ENCODE results near the gene CMIP.

CMIP gene

DNA sequence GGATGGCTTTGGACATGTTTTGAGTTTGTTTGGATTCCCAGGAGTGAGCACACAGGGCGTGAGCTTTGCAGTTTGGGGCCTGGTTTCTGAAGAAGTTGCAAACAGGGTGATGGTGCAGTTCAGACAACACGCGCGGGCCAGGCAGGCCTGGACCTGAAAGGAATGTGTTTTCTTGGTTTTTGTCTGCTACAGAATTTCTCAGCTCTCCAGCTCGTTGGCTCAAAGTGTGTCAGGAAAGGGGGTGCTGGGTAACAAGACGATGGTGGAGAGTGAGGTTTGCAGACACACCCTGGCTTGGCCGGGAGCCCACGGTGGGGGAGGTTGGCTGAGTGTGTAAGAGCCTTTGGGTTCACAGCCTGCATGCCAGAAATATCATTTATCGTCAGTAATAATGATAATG is 82.3 kb downstream of the CMIP start:
- Histone ChIP-seq H3K9me3 (ENCODE audit: control insufficient read depth in 1 of 2, low read length in 2 of 2) (no peaks in the 10 kb centered on the region), H3K4me3 (ENCODE audit: low read depth in 1 of 2, low read length in 2 of 2) (no peak overlapping the region), H3K27ac (ENCODE audit: low read length) (peak overlapping the region; percentile 32), H3K4me1 (ENCODE audit: control insufficient read depth in 1 of 2, insufficient read depth in 2 of 2, low read length in 2 of 2) (peaks cover 10 to 12% of the 10 kb centered on the region in 2 donors), H3K36me3 (ENCODE audit: control insufficient read depth in 1 of 2, insufficient read depth in 2 of 2, low read length in 2 of 2) (no peaks in the 10 kb centered on the region), H3K27me3 (ENCODE audit: low read depth, low read length) (no peaks in the 10 kb centered on the region)

GRCh38 chr16:81527477-81528178 is 83.0 kb downstream of the CMIP start:
- H3K4me3 ChIP-seq (ENCODE audit: low read depth in 1 of 2, low read length in 2 of 2): no peak overlapping the region
- no peaks in the 10 kb centered on the region for H3K9me3 ChIP-seq (ENCODE audit: control insufficient read depth in 1 of 2, low read length in 2 of 2)
- H3K36me3 ChIP-seq (ENCODE audit: control insufficient read depth in 1 of 2, insufficient read depth in 2 of 2, low read length in 2 of 2): no peaks in the 10 kb centered on the region
- H3K27me3 ChIP-seq (ENCODE audit: low read depth, low read length): no peaks in the 10 kb centered on the region
- H3K4me1 ChIP-seq (ENCODE audit: control insufficient read depth in 1 of 2, insufficient read depth in 2 of 2, low read length in 2 of 2): peaks cover 10 to 12% of the 10 kb centered on the region in 2 donors
- H3K27ac ChIP-seq (ENCODE audit: low read length): peak overlapping the region; percentile 32

DNA sequence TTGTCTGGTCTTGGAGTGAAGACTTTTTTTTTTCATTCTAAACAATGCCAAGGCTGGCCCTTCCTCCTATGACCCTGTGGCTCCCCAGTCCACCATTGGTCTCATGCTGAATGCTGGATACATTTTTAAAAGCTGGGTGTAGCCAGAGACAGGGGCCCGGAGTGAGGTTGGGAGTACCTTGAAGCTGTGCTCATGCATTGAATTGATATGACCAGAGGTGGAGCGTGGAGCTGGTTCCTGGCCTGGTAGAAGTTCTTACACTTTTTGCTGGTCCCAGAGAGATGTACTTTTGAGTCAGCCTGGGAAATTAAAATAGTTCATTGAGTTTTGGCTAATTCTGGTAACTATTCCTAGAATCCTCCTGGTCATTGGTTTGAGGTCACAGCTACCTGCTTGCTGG is 83.6 kb downstream of the CMIP start:
- Histone ChIP-seq H3K4me3 (ENCODE audit: low read depth in 1 of 2, low read length in 2 of 2) (no peak overlapping the region), H3K4me1 (ENCODE audit: control insufficient read depth in 1 of 2, insufficient read depth in 2 of 2, low read length in 2 of 2) (peaks cover 10 to 15% of the 10 kb centered on the region in 2 donors), H3K27ac (ENCODE audit: low read length) (no peak overlapping the region), H3K9me3 (ENCODE audit: control insufficient read depth in 1 of 2, low read length in 2 of 2) (no peaks in the 10 kb centered on the region), H3K36me3 (ENCODE audit: control insufficient read depth in 1 of 2, insufficient read depth in 2 of 2, low read length in 2 of 2) (no peaks in the 10 kb centered on the region), H3K27me3 (ENCODE audit: low read depth, low read length) (no peaks in the 10 kb centered on the region)

DNA sequence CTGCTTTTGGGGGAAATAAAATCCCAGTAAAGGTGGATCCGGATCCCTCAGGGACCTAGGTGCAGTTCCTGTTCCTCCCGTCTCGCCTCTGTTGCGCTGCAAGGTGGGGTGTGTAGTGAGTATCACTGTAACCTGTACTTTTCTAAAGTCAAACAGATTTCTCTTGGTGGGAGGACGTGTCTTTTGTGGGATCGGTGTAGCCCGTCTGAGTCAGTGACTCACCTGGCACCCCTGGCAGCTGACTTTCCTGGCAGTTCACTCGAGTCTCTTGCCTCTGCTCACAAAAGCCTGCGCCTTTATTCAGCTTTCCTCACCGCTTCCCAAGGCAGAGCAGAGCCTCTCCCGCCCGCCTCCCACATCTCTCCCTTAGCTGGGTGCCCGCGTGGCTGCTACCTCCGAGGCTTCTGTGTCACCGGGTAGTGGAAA is 85.7 kb downstream of the CMIP start:
- Histone ChIP-seq H3K9me3 (ENCODE audit: control insufficient read depth in 1 of 2, low read length in 2 of 2) (no peaks in the 10 kb centered on the region), H3K27ac (ENCODE audit: low read length) (no peak overlapping the region), H3K36me3 (ENCODE audit: control insufficient read depth in 1 of 2, insufficient read depth in 2 of 2, low read length in 2 of 2) (no peaks in the 10 kb centered on the region), H3K4me1 (ENCODE audit: control insufficient read depth in 1 of 2, insufficient read depth in 2 of 2, low read length in 2 of 2) (peaks cover 10 to 19% of the 10 kb centered on the region in 2 donors), H3K27me3 (ENCODE audit: low read depth, low read length) (no peaks in the 10 kb centered on the region), H3K4me3 (ENCODE audit: low read depth in 1 of 2, low read length in 2 of 2) (no peak overlapping the region)

GRCh38 chr16:81530814-81531213 is 86.2 kb downstream of the CMIP start:
- Histone ChIP-seq H3K9me3 (ENCODE audit: control insufficient read depth in 1 of 2, low read length in 2 of 2) (no peaks in the 10 kb centered on the region), H3K27ac (ENCODE audit: low read length) (no peak overlapping the region), H3K4me1 (ENCODE audit: control insufficient read depth in 1 of 2, insufficient read depth in 2 of 2, low read length in 2 of 2) (peaks cover 10 to 19% of the 10 kb centered on the region in 2 donors)

GRCh38 chr16:81531419-81531821 is 86.8 kb downstream of the CMIP start:
- Histone ChIP-seq H3K9me3 (ENCODE audit: control insufficient read depth in 1 of 2, low read length in 2 of 2) (no peaks in the 10 kb centered on the region), H3K4me1 (ENCODE audit: control insufficient read depth in 1 of 2, insufficient read depth in 2 of 2, low read length in 2 of 2) (peaks cover 10 to 19% of the 10 kb centered on the region in 2 donors), H3K36me3 (ENCODE audit: control insufficient read depth in 1 of 2, insufficient read depth in 2 of 2, low read length in 2 of 2) (no peaks in the 10 kb centered on the region), H3K27me3 (ENCODE audit: low read depth, low read length) (no peaks in the 10 kb centered on the region), H3K27ac (ENCODE audit: low read length) (no peak overlapping the region), H3K4me3 (ENCODE audit: low read depth in 1 of 2, low read length in 2 of 2) (no peak overlapping the region)

More at GRCh38 chr16:81530814-81531213, 86.2 kb downstream of the CMIP start:
- Histone ChIP-seq H3K4me3 (ENCODE audit: low read depth in 1 of 2, low read length in 2 of 2) (no peak overlapping the region), H3K36me3 (ENCODE audit: control insufficient read depth in 1 of 2, insufficient read depth in 2 of 2, low read length in 2 of 2) (no peaks in the 10 kb centered on the region), H3K27me3 (ENCODE audit: low read depth, low read length) (no peaks in the 10 kb centered on the region)

- no peaks in the 10 kb centered on the region for H3K27me3 ChIP-seq (ENCODE audit: low read depth, low read length)
- H3K4me1 ChIP-seq (ENCODE audit: control insufficient read depth in 1 of 2, insufficient read depth in 2 of 2, low read length in 2 of 2): peaks cover 1 to 14% of the 10 kb centered on the region in 2 donors
- H3K27ac ChIP-seq (ENCODE audit: low read length): no peak overlapping the region
- H3K4me3 ChIP-seq (ENCODE audit: low read depth in 1 of 2, low read length in 2 of 2): no peak overlapping the region
- no peaks in the 10 kb centered on the region for H3K36me3 ChIP-seq (ENCODE audit: control insufficient read depth in 1 of 2, insufficient read depth in 2 of 2, low read length in 2 of 2)
- no peaks in the 10 kb centered on the region for H3K9me3 ChIP-seq (ENCODE audit: control insufficient read depth in 1 of 2, low read length in 2 of 2)
Measured at GRCh38 chr16:81532491-81533174, 88.0 kb downstream of the CMIP start.

DNA sequence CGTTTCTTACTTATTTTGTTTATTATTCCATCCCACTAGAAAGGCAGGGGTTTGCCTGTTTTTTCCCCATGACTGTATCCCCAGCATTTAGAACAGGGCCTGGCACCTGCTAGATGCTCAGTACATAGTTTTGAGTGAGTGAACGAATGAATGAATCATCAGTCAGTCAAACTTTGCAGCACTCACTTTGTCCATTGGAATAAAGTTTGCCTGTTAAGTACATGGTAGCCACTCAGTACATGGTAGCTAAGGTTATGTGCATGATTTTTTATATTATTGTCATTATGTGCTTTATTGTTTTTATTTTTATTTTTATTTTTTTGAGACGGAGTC is 88.5 kb downstream of the CMIP start:
- H3K36me3 ChIP-seq (ENCODE audit: control insufficient read depth in 1 of 2, insufficient read depth in 2 of 2, low read length in 2 of 2): no peaks in the 10 kb centered on the region
- no peak overlapping the region for H3K4me3 ChIP-seq (ENCODE audit: low read depth in 1 of 2, low read length in 2 of 2)
- H3K9me3 ChIP-seq (ENCODE audit: control insufficient read depth in 1 of 2, low read length in 2 of 2): no peaks in the 10 kb centered on the region
- no peak overlapping the region for H3K27ac ChIP-seq (ENCODE audit: low read length)
- H3K27me3 ChIP-seq (ENCODE audit: low read depth, low read length): no peaks in the 10 kb centered on the region
- peaks cover 6 to 14% of the 10 kb centered on the region in 2 donors for H3K4me1 ChIP-seq (ENCODE audit: control insufficient read depth in 1 of 2, insufficient read depth in 2 of 2, low read length in 2 of 2)

DNA sequence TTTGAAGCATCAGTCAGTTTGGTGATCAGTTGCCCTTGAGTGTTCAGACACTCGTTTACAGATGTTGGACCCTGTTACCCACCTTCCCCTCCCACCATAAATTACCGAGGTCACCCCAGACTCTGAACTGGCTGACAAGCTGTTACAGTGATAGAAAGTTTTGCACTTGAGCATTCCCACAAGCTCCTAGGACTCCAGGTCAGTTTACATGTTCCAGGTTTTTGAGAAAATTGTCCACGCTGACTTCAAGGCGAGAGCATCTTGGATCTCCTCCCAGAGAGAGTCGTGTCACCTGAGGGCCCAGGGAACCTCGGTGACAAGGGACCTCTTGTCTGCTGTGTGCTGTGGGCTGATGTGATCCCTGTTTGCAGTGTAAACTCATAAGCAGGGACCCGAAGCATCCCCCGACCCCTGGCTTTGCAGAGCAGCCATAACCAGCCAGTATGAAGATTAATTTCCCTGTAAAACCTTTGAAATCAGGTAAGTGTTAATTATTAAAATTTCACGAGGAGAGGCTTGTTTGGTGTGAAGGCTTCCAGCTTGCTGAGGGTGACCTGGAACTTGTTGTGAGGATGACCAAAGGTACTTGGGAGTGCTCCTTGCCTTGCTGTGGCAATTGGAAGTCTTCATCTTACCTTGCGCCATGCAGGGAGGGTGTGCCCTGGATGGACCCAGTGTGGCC is 91.2 kb downstream of the CMIP start:
- Histone ChIP-seq H3K27me3 (ENCODE audit: low read depth, low read length) (no peaks in the 10 kb centered on the region), H3K27ac (ENCODE audit: low read length) (no peak overlapping the region), H3K4me1 (ENCODE audit: control insufficient read depth in 1 of 2, insufficient read depth in 2 of 2, low read length in 2 of 2) (peaks cover 14 to 23% of the 10 kb centered on the region in 2 donors), H3K4me3 (ENCODE audit: low read depth in 1 of 2, low read length in 2 of 2) (no peak overlapping the region), H3K9me3 (ENCODE audit: control insufficient read depth in 1 of 2, low read length in 2 of 2) (no peaks in the 10 kb centered on the region), H3K36me3 (ENCODE audit: control insufficient read depth in 1 of 2, insufficient read depth in 2 of 2, low read length in 2 of 2) (no peaks in the 10 kb centered on the region)

DNA sequence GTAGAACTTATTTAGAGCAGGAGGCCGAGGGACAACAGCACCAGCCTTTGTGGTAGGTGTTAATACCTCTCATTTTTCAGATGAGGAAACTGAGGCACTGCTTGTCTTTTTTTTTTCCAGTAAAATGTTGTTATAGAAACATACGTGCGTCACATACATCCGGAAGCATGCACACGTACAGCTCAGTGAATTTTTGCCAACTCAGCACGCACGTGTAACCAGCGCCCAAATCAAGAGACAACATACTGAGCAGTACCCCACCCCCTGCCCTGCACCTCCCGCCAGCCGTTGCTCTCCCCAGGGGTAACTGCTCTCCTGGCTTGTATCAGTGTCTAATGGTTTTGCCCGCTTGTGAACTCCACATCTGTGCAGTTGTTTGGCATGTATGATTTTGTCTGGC is 92.0 kb downstream of the CMIP start:
- H3K27ac ChIP-seq (ENCODE audit: low read length): no peak overlapping the region
- H3K4me3 ChIP-seq (ENCODE audit: low read depth in 1 of 2, low read length in 2 of 2): no peak overlapping the region
- no peaks in the 10 kb centered on the region for H3K9me3 ChIP-seq (ENCODE audit: control insufficient read depth in 1 of 2, low read length in 2 of 2)
- H3K36me3 ChIP-seq (ENCODE audit: control insufficient read depth in 1 of 2, insufficient read depth in 2 of 2, low read length in 2 of 2): no peaks in the 10 kb centered on the region
- peaks cover 10 to 23% of the 10 kb centered on the region in 2 donors for H3K4me1 ChIP-seq (ENCODE audit: control insufficient read depth in 1 of 2, insufficient read depth in 2 of 2, low read length in 2 of 2)
- no peaks in the 10 kb centered on the region for H3K27me3 ChIP-seq (ENCODE audit: low read depth, low read length)

- H3K36me3 ChIP-seq (ENCODE audit: control insufficient read depth in 1 of 2, insufficient read depth in 2 of 2, low read length in 2 of 2): no peaks in the 10 kb centered on the region
- H3K4me1 ChIP-seq (ENCODE audit: control insufficient read depth in 1 of 2, insufficient read depth in 2 of 2, low read length in 2 of 2): peaks cover 6 to 25% of the 10 kb centered on the region in 2 donors
- H3K27me3 ChIP-seq (ENCODE audit: low read depth, low read length): no peaks in the 10 kb centered on the region
- no peak overlapping the region for H3K4me3 ChIP-seq (ENCODE audit: low read depth in 1 of 2, low read length in 2 of 2)
- H3K9me3 ChIP-seq (ENCODE audit: control insufficient read depth in 1 of 2, low read length in 2 of 2): no peaks in the 10 kb centered on the region
- H3K27ac ChIP-seq (ENCODE audit: low read length): no peak overlapping the region
Measured at GRCh38 chr16:81537721-81538561, 93.3 kb downstream of the CMIP start.

All from muscle layer of duodenum (tissue), 2 donors.